ENCODE measurements around the gene PDE7B.
"Not testable (repeated sequence)": the region's sequence is repeated elsewhere in the genome, so short reads cannot be mapped to it uniquely, and the experiment has no call there.

Gene PDE7B

GRCh38 chr6:136180704-136181511 lies 329.4 kb downstream of the PDE7B start:
- intact Hi-C loops (cut with DNase I), result no loop called here
- no peak for DNase-seq

GRCh38 chr6:136181512-136181833 lies 330.0 kb downstream of the PDE7B start:
- intact Hi-C loops (cut with DNase I), result no loop called here
- DNase-seq, result no peak

- intact Hi-C loops (cut with DNase I), result no loop called here
- no peak for DNase-seq
Observed at GRCh38 chr6:136181861-136182260, 330.4 kb downstream of the PDE7B start.

GRCh38 chr6:136184738-136185137 lies 333.2 kb downstream of the PDE7B start:
- intact Hi-C loops (cut with DNase I), result no loop called here
- DNase-seq, result no peak

- DNase-seq, result no peak
- intact Hi-C loops (cut with DNase I), result no loop called here
Observed at GRCh38 chr6:136186363-136186762, 334.9 kb downstream of the PDE7B start.

- intact Hi-C loops (cut with DNase I), result no loop called here
Observed at GRCh38 chr6:136188486-136188885, 337.0 kb downstream of the PDE7B start.

GRCh38 chr6:136189104-136189503 lies 337.6 kb downstream of the PDE7B start:
- peak in 3 of 42 donors; percentile 13 to 42 (median 15) for DNase-seq
- intact Hi-C loops (cut with DNase I), result no loop called here

More at GRCh38 chr6:136188486-136188885, 337.0 kb downstream of the PDE7B start:
- no peak for DNase-seq

GRCh38 chr6:136191606-136192312 lies 340.3 kb downstream of the PDE7B start:
- intact Hi-C loops (cut with DNase I), result no loop called here
- peak in 16 of 42 donors; percentile 3 to 59 (median 22) for DNase-seq

GRCh38 chr6:136192902-136193301 lies 341.4 kb downstream of the PDE7B start:
- no peak for DNase-seq
- intact Hi-C loops (cut with DNase I), result no loop called here

- intact Hi-C loops (cut with DNase I), result no loop called here
- no peak for DNase-seq
Observed at GRCh38 chr6:136201732-136202131, 350.2 kb downstream of the PDE7B start.

GRCh38 chr6:136208783-136209182 lies 357.3 kb downstream of the PDE7B start:
- intact Hi-C loops (cut with DNase I), result no loop called here
- DNase-seq, result no peak

- no peak for DNase-seq
- intact Hi-C loops (cut with DNase I), result no loop called here
Observed at GRCh38 chr6:136209496-136209895, 358.0 kb downstream of the PDE7B start.

GRCh38 chr6:136210398-136211165 lies 359.1 kb downstream of the PDE7B start:
- no peak for DNase-seq
- intact Hi-C loops (cut with DNase I), result no loop called here

- no peak for DNase-seq
- intact Hi-C loops (cut with DNase I), result no loop called here
Observed at GRCh38 chr6:136212608-136213007, 361.1 kb downstream of the PDE7B start.

- intact Hi-C loops (cut with DNase I), result no loop called here
- no peak for DNase-seq
Observed at GRCh38 chr6:136213012-136213539, 361.6 kb downstream of the PDE7B start.

- intact Hi-C loops (cut with DNase I), result no loop called here
- DNase-seq, result no peak
Observed at GRCh38 chr6:136213853-136214252, 362.4 kb downstream of the PDE7B start.

- DNase-seq, result peak in 8 of 42 donors; percentile 10 to 62 (median 28)
- intact Hi-C loops (cut with DNase I), result no loop called here
Observed at GRCh38 chr6:136216503-136217401, 365.3 kb downstream of the PDE7B start.

GRCh38 chr6:136224974-136225373 lies 373.5 kb downstream of the PDE7B start:
- intact Hi-C loops (cut with DNase I), result loop anchor here (10.0 kb wide), 2 partner anchors 690 to 730 kb away; partner anchors contain the start of gene AHI1
- DNase-seq, result not testable (repeated sequence)

All from head of caudate nucleus (tissue), 42 donors.